HFFc6 (cell line): Measurements from ENCODE around the gene OTUB2. TPM values are rescaled to one million over a fixed set of nuclear protein-coding genes. Genes with fewer than 3 reads are reported as not detected.

Experiments
- DNase-seq: peaks from one replicate; pipeline ENCODE4 v3.0.0-alpha.2; 2018
- H3K27ac Mint-ChIP-seq: 2 replicates; pipeline ENCODE4 v1.8.0; 2020; ENCODE audit warnings: mild to moderate bottlenecking, mixed read lengths
- H3K27me3 Mint-ChIP-seq: 2 replicates; pipeline ENCODE4 v1.8.0; 2021; ENCODE audit warnings: mild to moderate bottlenecking, moderate library complexity, mixed read lengths; ENCODE audit not compliant: insufficient read depth
- H3K36me3 Mint-ChIP-seq: 2 replicates; pipeline ENCODE4 v1.8.0; 2021; ENCODE audit warnings: low read depth, mixed read lengths
- H3K4me1 Mint-ChIP-seq: 2 replicates; pipeline ENCODE4 v1.8.0; 2020; ENCODE audit warnings: low read depth, mixed read lengths
- H3K4me3 Mint-ChIP-seq: 2 replicates; pipeline ENCODE4 v1.8.0; 2020; ENCODE audit warnings: mild to moderate bottlenecking, moderate library complexity, mixed read lengths
- H3K9me3 Mint-ChIP-seq: 2 replicates; pipeline ENCODE4 v1.8.0; 2020; ENCODE audit warnings: mild to moderate bottlenecking, mixed read lengths
- CTCF ChIP-seq: fragments of 200-600 bp; sonication (generic); IDR thresholded peaks from 2 replicates; pipeline ENCODE4 v1.5.0; 2021; ENCODE audit warnings: antibody characterized with exemption, mild to moderate bottlenecking
- total RNA-seq, 6 experiments: library from RNA; stranded (reverse); fragmentation: NEBNext Ultra II Directional; extraction: Animal tissue kit (Norgen Biotek cat#: 25700); gene quantifications; 2 replicates in 1 of 6; 3 replicates in 5 of 6; pipeline ENCODE4 v1.2.3, GENCODE V29; 2021

Gene OTUB2
- total RNA-seq, 6 experiments from 2014 or later, result 0.77 to 1.8 (median 1.2) TPM

GRCh38 chr14:93986955-93987354 is 39.2 kb upstream of the OTUB2 start:
- no peak for DNase-seq
- H3K27ac Mint-ChIP-seq, result no peak overlapping the region
- H3K4me3 Mint-ChIP-seq, result no peak overlapping the region
- H3K36me3 Mint-ChIP-seq, result no peaks in the 10 kb centered on the region
- peaks cover 2% of the 10 kb centered on the region for H3K27me3 Mint-ChIP-seq
- peaks cover 31% of the 10 kb centered on the region for H3K4me1 Mint-ChIP-seq
- H3K9me3 Mint-ChIP-seq, result no peaks in the 10 kb centered on the region
- TF ChIP-seq CTCF, result no peak

GRCh38 chr14:93987376-93987775 is 38.8 kb upstream of the OTUB2 start:
- Mint-ChIP-seq H3K4me1 (peaks cover 31% of the 10 kb centered on the region), H3K9me3 (no peaks in the 10 kb centered on the region), H3K27ac (no peak overlapping the region), H3K4me3 (no peak overlapping the region), H3K36me3 (no peaks in the 10 kb centered on the region), H3K27me3 (peaks cover 2% of the 10 kb centered on the region)
- no peak for TF ChIP-seq CTCF
- no peak for DNase-seq

- no peak overlapping the region for H3K4me3 Mint-ChIP-seq
- peaks cover 31% of the 10 kb centered on the region for H3K4me1 Mint-ChIP-seq
- no peak for TF ChIP-seq CTCF
- H3K27ac Mint-ChIP-seq, result no peak overlapping the region
- DNase-seq, result no peak
- no peaks in the 10 kb centered on the region for H3K9me3 Mint-ChIP-seq
- no peaks in the 10 kb centered on the region for H3K36me3 Mint-ChIP-seq
- H3K27me3 Mint-ChIP-seq, result peaks cover 5% of the 10 kb centered on the region
These were observed 38.2 kb upstream of the OTUB2 start for GRCh38 chr14:93987815-93988476.

GRCh38 chr14:93989939-93990338 is 36.2 kb upstream of the OTUB2 start:
- no peaks in the 10 kb centered on the region for H3K36me3 Mint-ChIP-seq
- H3K27me3 Mint-ChIP-seq, result peaks cover 10% of the 10 kb centered on the region
- no peaks in the 10 kb centered on the region for H3K9me3 Mint-ChIP-seq
- peaks cover 23% of the 10 kb centered on the region for H3K4me1 Mint-ChIP-seq
- H3K4me3 Mint-ChIP-seq, result no peak overlapping the region
- no peak overlapping the region for H3K27ac Mint-ChIP-seq
- TF ChIP-seq CTCF, result no peak
- no peak for DNase-seq

GRCh38 chr14:93991212-93991611 is 34.9 kb upstream of the OTUB2 start:
- peaks cover 12% of the 10 kb centered on the region for H3K27me3 Mint-ChIP-seq
- H3K4me1 Mint-ChIP-seq, result peaks cover 22% of the 10 kb centered on the region
- H3K4me3 Mint-ChIP-seq, result no peak overlapping the region
- no peak overlapping the region for H3K27ac Mint-ChIP-seq
- no peak for TF ChIP-seq CTCF
- DNase-seq, result no peak
- H3K9me3 Mint-ChIP-seq, result no peaks in the 10 kb centered on the region
- H3K36me3 Mint-ChIP-seq, result no peaks in the 10 kb centered on the region
